SK-N-SH (cell line): Measurements from ENCODE around the gene ZEB1. TPM values are rescaled to one million over a fixed set of nuclear protein-coding genes. Genes with fewer than 3 reads are reported as not detected.

Experiments
- CTCF ChIA-PET: fragments of 300-600, 350-600 bp; formaldehyde crosslinking; extraction: SDS; loops from one replicate; lab custom pipeline; 2021; lab: Yijun Ruan, JAX
- POLR2A ChIA-PET: fragments of 350-600 bp; sonication (Branson Sonifier 250); formaldehyde crosslinking; extraction: SDS; loops from one replicate; lab custom pipeline; 2020; ENCODE audit warnings: antibody characterized with exemption, inconsistent platforms; lab: Yijun Ruan, JAX
- DNase-seq: peaks from one replicate; pipeline ENCODE4 v3.0.0; 2012
- H2AFZ ChIP-seq: fragments of 200-600 bp; sonication (generic); 2 replicates; pipeline ENCODE4 v1.8.1; 2016; ENCODE audit warnings: antibody characterized with exemption, mild to moderate bottlenecking, low read depth
- H3F3A ChIP-seq: fragments of 200-600 bp; sonication (generic); replicated peaks from 2 replicates; pipeline ENCODE3; 2016; ENCODE audit warnings: antibody characterized with exemption, mild to moderate bottlenecking; ENCODE audit not compliant: insufficient read depth
- H3K27ac ChIP-seq, 2 experiments: fragments of 200-500 bp in 1 of 2; fragments of 200-600 bp in 1 of 2; sonication (Bioruptor generic) in 1 of 2; sonication (generic), shearing (Covaris generic) in 1 of 2; 2 replicates each; pipeline versions ENCODE4 v1.5.1 to v1.6.1; 2014 to 2016; ENCODE audit warnings: low read depth in 2 of 2, inconsistent platforms in 1 of 2, low read length in 1 of 2, mild to moderate bottlenecking in 1 of 2, mixed read lengths in 1 of 2
- H3K27me3 ChIP-seq: fragments of 200-600 bp; sonication (generic), shearing (Covaris generic); 2 replicates; pipeline ENCODE4 v1.6.1; 2016; ENCODE audit warnings: mixed run types; ENCODE audit not compliant: insufficient read depth
- H3K36me3 ChIP-seq, 2 experiments: fragments of 200-500 bp in 1 of 2; fragments of 200-600 bp in 1 of 2; sonication (Bioruptor generic) in 1 of 2; sonication (generic) in 1 of 2; replicated peaks in 1 of 2; 2 replicates each; pipeline versions ENCODE3 to v1.5.1; 2014 to 2016; ENCODE audit warnings: low read length in 1 of 2, mild to moderate bottlenecking in 1 of 2; ENCODE audit not compliant: insufficient read depth in 2 of 2, control insufficient read depth in 1 of 2
- H3K4me1 ChIP-seq, 2 experiments: fragments of 200-500 bp in 1 of 2; fragments of 200-600 bp in 1 of 2; sonication (Bioruptor generic) in 1 of 2; sonication (generic), shearing (Covaris generic) in 1 of 2; 2 replicates each; pipeline versions ENCODE4 v1.5.1 to v1.6.1; 2014 to 2016; ENCODE audit warnings: low read depth in 1 of 2, low read length in 1 of 2, mixed run types in 1 of 2; ENCODE audit not compliant: insufficient read depth in 2 of 2, control insufficient read depth in 1 of 2
- H3K4me2 ChIP-seq: fragments of 200-600 bp; sonication (generic), shearing (Covaris generic); 2 replicates; pipeline ENCODE4 v1.6.1; 2017; ENCODE audit warnings: mixed run types
- H3K4me3 ChIP-seq, 2 experiments: fragments of 200-500 bp in 1 of 2; fragments of 200-600 bp in 1 of 2; sonication (Bioruptor generic) in 1 of 2; sonication (generic), shearing (Covaris generic) in 1 of 2; 2 replicates each; pipeline versions ENCODE4 v1.5.1 to v1.8.1; 2014 to 2016; ENCODE audit warnings: low read depth in 2 of 2, inconsistent platforms in 1 of 2, low read length in 1 of 2, mild to moderate bottlenecking in 1 of 2, mixed read lengths in 1 of 2, moderate library complexity in 1 of 2
- H3K79me2 ChIP-seq: fragments of 200-600 bp; sonication (generic); 2 replicates; pipeline ENCODE4 v1.8.1; 2017; ENCODE audit warnings: mild to moderate bottlenecking; ENCODE audit not compliant: insufficient read depth
- H3K9ac ChIP-seq: fragments of 200-600 bp; sonication (generic); 2 replicates; pipeline ENCODE4 v1.6.1; 2017; ENCODE audit warnings: mixed run types
- H3K9me2 ChIP-seq: fragments of 200-600 bp; sonication (generic); 2 replicates; pipeline ENCODE4 v1.6.1; 2017; ENCODE audit warnings: mixed run types
- H3K9me3 ChIP-seq: fragments of 200-600 bp; sonication (generic); 2 replicates; pipeline ENCODE4 v1.6.1; 2017; ENCODE audit warnings: mixed run types, mild to moderate bottlenecking, moderate library complexity
- H4K20me1 ChIP-seq: fragments of 200-600 bp; sonication (generic); 2 replicates; pipeline ENCODE4 v1.6.1; 2017; ENCODE audit warnings: mild to moderate bottlenecking, mixed run types; ENCODE audit not compliant: insufficient read depth
- CHD2 ChIP-seq: fragments of 150-350 bp; IDR thresholded peaks from 2 replicates; pipeline ENCODE4 v1.6.1; 2018; ENCODE audit warnings: low read length; ENCODE audit not compliant: partially characterized antibody
- CTCF ChIP-seq: fragments of 200-600 bp; sonication (generic); IDR thresholded peaks from 2 replicates; pipeline ENCODE4 v1.6.1; 2017; ENCODE audit warnings: antibody characterized with exemption, mild to moderate bottlenecking, moderate library complexity
- ELF1 ChIP-seq: IDR thresholded peaks from 2 replicates; pipeline ENCODE4 v1.4.0; 2012
- FOSL2 ChIP-seq: IDR thresholded peaks from 2 replicates; pipeline ENCODE4 v1.4.0; 2012; ENCODE audit warnings: low read depth, mild to moderate bottlenecking, moderate library complexity, borderline replicate concordance
- FOXJ3 ChIP-seq: sonication (generic); formaldehyde crosslinking; IDR thresholded peaks from 2 replicates; pipeline ENCODE4 v1.5.1; 2020; ENCODE audit warnings: mild to moderate bottlenecking, missing genetic modification reagents
- FOXM1 ChIP-seq: IDR thresholded peaks from 2 replicates; pipeline ENCODE4 v1.4.0; 2012; ENCODE audit warnings: low read depth, mild to moderate bottlenecking
- GABPA ChIP-seq: IDR thresholded peaks from 2 replicates; pipeline ENCODE4 v1.4.0; 2012; ENCODE audit warnings: low read depth, mild to moderate bottlenecking
- IRF3 ChIP-seq: fragments of 150-350 bp; IDR thresholded peaks from 2 replicates; pipeline ENCODE4 v1.6.1; 2016; ENCODE audit warnings: mild to moderate bottlenecking, low read depth, low read length
- JUND ChIP-seq: IDR thresholded peaks from 2 replicates; pipeline ENCODE4 v1.4.0; 2012
- MAX ChIP-seq: IDR thresholded peaks from 2 replicates; pipeline ENCODE4 v1.4.0; 2012; ENCODE audit warnings: low read depth
- MXI1 ChIP-seq: IDR thresholded peaks from 2 replicates; pipeline ENCODE4 v1.6.1; 2012; ENCODE audit warnings: mild to moderate bottlenecking, low read depth, low read length, improper control_type of control experiment
- NRF1 ChIP-seq: IDR thresholded peaks from 2 replicates; pipeline ENCODE4 v1.6.1; 2012; ENCODE audit warnings: low read depth, mild to moderate bottlenecking, low read length
- PBX3 ChIP-seq: IDR thresholded peaks from 2 replicates; pipeline ENCODE4; 2012
- POLR2AphosphoS5 ChIP-seq: IDR thresholded peaks from 2 replicates; pipeline ENCODE4 v1.6.1; 2012; ENCODE audit warnings: low read depth, low read length
- REST ChIP-seq: IDR thresholded peaks from 2 replicates; pipeline ENCODE4 v1.6.1; 2012; ENCODE audit warnings: mild to moderate bottlenecking, low read depth, low read length, moderate library complexity
- RFX5 ChIP-seq: IDR thresholded peaks from 2 replicates; pipeline ENCODE4 v1.6.1; 2012; ENCODE audit warnings: mild to moderate bottlenecking, improper control_type of control experiment, low read length
- SIN3A ChIP-seq: IDR thresholded peaks from 2 replicates; pipeline ENCODE4 v1.6.1; 2012; ENCODE audit warnings: low read depth, mild to moderate bottlenecking, low read length, moderate library complexity, borderline replicate concordance
- SMC3 ChIP-seq: IDR thresholded peaks from 2 replicates; pipeline ENCODE4 v1.6.1; 2012; ENCODE audit warnings: low read depth, low read length, improper control_type of control experiment
- USF1 ChIP-seq: IDR thresholded peaks from 2 replicates; pipeline ENCODE4 v1.4.0; 2012; ENCODE audit warnings: low read depth, borderline replicate concordance
- USF2 ChIP-seq: fragments of 150-350 bp; IDR thresholded peaks from 2 replicates; pipeline ENCODE4 v1.6.1; 2017; ENCODE audit warnings: antibody characterized with exemption, low read length, low read depth, borderline replicate concordance
- WGBS: methylation state at CpG from one replicate; pipeline ENCODE4 v1.1.6; 2017; ENCODE audit warnings: low lambda C conversion rate; 5-methylcytosine and 5-hydroxymethylcytosine counted together
- polyA plus RNA-seq, 3 experiments: library from polyadenylated mRNA; depleted of rRNA; stranded (reverse); fragments of >200 nt; gene quantifications; 2 replicates each; pipeline ENCODE4 v1.2.3, GENCODE V29; 2012

ZEB1 gene
- polyA plus RNA-seq, 1 of the 3 experiments (the other 2 are of a cell fraction), result 5.4 TPM

- no peaks in the 10 kb centered on the region for H3K9me2 ChIP-seq
- H3K27me3 ChIP-seq, result no peaks in the 10 kb centered on the region
- peak overlapping the region in 1 of 2 experiments; percentile 36; a peak in 1 of 4 replicates for H3K27ac ChIP-seq
- peaks cover 47 to 58% of the 10 kb centered on the region in 2 experiments for H3K36me3 ChIP-seq
- no peak overlapping the region for H3K4me3 ChIP-seq
- DNase-seq, result no peak
- H3K9me3 ChIP-seq, result no peaks in the 10 kb centered on the region
- no peak overlapping the region for H3K9ac ChIP-seq
- TF ChIP-seq FOXM1 (no peak), SIN3A (no peak), POLR2AphosphoS5 (no peak), FOSL2 (no peak), RFX5 (no peak), ELF1 (no peak), REST (no peak), MAX (no peak), NRF1 (no peak), FOXJ3 (no peak), CTCF (no peak), PBX3 (no peak), IRF3 (no peak), CHD2 (no peak), MXI1 (no peak), GABPA (no peak), JUND (no peak), USF1 (no peak), USF2 (no peak), SMC3 (no peak)
- H3F3A ChIP-seq, result peaks cover 10% of the 10 kb centered on the region
- H3K4me2 ChIP-seq, result no peak overlapping the region
- ChIA-PET POLR2A (interaction anchor here (1.2 kb wide), 1 partner anchor 69 kb away, joined by 4 read pairs; no protein-coding TSS in a partner anchor), CTCF (interaction anchor here (0.9 kb wide), 1 partner anchor 819 kb away, joined by 3 read pairs; no protein-coding TSS in a partner anchor)
- H4K20me1 ChIP-seq, result no peaks in the 10 kb centered on the region
- H3K4me1 ChIP-seq, result peaks cover 0 to 9% of the 10 kb centered on the region in 2 experiments; a peak in 2 of 4 replicates
- 98% methylated on average over 2 of the region's 2 CpGs for WGBS
- H3K79me2 ChIP-seq, result no peaks in the 10 kb centered on the region
- H2AFZ ChIP-seq, result no peak overlapping the region
Measured at GRCh38 chr10:31515116-31515515, 196.1 kb downstream of the ZEB1 start.
